RKO (cell line): ENCODE results near the gene ZNF837.
"Not testable (repeated sequence)": the region's sequence is repeated elsewhere in the genome, so short reads cannot be mapped to it uniquely, and the experiment has no call there.

ENCODE experiments used
- DNase-seq: peaks from one replicate; pipeline ENCODE4 v3.0.0-alpha.2; 2016; ENCODE audit warnings: low spot score

The ZNF837 gene

DNA sequence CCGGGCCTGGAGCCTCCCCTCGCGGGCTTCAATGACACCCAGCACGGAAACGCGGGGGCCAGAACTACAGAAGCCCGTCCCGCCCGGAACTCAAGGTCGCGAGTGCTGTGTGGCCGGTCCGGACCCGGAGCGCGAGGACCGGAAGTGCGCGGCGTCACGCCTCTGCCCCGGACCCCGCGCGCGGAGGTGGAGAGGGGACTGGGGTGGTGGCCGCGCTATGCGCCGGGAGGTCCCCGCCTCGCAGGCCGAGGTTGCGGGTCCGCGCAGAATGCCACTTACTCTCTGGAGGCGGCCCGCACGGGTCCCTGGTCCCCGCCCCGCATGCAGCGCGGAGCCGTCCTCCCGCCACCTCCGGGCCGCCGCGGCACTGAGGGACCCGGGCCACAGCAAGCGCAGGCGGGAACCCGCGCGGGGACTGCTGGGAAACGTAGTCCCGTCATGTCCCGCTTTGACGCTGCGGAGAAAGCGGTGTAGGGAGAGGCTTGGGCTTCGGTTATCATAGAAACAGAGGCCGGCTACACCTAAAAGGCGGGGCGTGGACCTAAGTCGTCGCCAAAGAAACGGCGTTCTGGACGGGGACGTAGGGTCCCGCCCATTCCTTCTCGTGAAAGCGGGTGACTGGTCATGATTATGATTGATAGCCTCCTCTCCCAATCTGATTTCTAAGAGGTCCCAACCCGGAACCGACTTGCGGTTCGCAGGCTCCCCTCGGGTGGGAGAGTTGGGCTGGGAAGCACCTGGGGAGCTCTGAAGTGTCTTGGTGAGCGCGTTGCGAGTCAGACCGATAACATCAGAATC, at the start of gene ZNF837:
Gene ZNF837 (minus strand): TSS at position 369 of the 798 bp plus-strand sequence. CDS start 11,698 bp downstream, outside the sequence.
- peak; percentile 100 for DNase-seq

DNA sequence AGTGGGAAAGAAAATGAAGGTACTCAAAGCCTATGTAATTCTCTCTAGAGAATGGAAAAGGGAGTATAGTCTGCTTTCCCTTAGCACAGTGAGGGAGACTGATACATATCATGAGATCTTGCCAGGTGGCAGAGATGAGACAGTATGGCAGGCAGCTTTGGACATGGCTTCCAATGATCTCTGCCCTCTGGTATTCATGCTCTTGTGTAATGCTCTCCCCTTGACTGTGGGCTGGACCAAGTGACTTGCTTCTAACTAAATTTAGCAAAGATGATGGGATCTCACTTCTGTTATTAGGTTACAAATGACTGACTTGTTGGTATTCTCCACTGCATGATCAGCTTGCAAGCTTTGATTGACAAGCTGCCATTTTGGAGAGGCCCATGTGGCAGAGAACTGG, 48.9 kb upstream of the ZNF837 start:
- no peak for DNase-seq

DNA sequence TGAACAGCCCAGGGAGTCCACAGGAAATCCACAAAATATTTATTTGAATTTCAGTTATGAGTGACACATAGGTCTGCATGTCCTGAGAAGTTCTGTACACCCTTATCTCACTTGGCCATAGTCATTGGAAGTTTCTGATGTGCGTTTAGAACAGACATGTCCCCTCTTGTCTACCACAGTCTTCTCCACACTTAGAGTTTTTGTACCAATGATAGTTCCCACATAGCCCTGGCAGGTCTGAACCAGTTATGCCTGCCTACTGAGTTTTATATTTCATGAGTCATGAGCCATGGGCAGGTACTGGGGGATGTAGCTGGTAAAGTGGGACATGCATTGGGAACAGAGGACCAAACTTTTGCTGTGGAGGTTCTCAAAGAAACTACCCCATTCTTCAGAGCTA, 47.8 kb upstream of the ZNF837 start:
- no peak for DNase-seq

DNA sequence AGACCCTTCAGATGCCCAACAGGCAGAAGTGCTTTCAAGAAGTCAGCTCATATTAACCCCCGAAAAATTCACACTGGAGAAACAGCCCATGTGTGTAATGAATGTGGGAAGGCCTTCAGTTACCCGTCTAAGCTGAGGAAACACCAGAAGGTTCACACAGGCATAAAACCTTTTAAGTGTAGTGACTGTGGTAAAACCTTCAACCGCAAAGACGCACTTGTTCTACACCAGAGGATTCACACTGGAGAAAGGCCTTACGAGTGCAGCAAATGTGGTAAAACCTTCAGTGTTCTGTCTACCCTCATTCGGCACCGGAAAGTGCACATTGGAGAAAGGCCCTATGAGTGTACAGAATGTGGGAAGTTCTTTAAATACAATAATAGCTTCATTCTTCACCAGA, 36.2 kb upstream of the ZNF837 start:
- no peak for DNase-seq

DNA sequence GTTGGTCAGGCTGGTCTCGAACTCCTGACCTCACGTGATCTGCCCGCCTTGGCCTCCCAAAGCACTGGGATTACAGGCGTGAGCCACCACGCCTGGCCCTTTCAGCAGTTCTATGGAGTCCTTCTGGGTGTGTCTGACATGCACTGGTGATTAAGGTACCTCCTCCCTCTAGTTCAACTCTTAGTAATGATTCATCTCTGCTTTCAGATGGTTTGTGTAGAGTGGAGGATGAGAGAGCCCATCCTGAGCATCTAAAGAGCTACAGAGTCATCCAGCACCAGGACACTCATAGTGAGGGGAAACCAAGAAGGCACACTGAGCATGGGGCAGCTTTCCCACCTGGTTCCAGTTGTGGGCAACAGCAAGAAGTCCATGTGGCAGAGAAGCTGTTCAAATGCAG, 35.8 kb upstream of the ZNF837 start:
- DNase-seq, result no peak

DNA sequence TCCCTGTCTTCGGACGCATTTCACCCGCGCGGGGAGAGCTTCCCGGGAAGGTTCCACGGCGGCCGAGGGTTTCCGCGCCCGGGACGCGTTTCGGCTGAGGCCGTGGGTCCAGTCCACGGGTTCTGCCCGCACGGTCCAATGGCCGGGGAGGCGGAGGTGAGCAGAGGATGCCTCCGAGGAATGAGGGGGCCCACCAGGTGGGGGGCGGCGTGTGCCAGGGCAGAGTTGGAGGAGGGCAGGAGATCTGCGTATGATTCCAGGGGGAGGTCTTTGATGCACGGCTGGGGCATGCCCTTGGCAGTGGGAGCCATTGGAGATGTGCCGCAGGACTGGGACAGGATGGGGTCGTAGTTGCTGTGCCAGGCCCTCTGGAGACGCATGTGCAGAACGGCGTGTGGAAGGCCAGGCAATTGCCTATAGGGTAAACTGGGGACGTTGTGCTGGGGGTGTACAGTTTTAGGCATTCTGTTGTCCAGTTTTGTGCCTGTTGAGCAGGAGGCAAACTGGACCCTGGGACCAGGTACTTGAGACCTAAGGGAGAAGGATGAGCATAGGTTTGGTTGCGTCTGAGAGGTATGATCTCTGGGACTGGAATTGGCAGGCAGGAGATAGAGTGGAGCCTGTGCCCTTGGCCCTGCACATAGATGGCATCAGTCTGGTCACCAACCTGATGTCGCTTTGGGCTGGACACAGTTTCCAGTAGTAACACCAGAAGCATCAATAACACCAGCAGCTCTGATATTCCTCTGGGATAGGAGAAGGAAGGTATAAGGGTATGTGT, 28.4 kb upstream of the ZNF837 start:
- peak; percentile 75 for DNase-seq

DNA sequence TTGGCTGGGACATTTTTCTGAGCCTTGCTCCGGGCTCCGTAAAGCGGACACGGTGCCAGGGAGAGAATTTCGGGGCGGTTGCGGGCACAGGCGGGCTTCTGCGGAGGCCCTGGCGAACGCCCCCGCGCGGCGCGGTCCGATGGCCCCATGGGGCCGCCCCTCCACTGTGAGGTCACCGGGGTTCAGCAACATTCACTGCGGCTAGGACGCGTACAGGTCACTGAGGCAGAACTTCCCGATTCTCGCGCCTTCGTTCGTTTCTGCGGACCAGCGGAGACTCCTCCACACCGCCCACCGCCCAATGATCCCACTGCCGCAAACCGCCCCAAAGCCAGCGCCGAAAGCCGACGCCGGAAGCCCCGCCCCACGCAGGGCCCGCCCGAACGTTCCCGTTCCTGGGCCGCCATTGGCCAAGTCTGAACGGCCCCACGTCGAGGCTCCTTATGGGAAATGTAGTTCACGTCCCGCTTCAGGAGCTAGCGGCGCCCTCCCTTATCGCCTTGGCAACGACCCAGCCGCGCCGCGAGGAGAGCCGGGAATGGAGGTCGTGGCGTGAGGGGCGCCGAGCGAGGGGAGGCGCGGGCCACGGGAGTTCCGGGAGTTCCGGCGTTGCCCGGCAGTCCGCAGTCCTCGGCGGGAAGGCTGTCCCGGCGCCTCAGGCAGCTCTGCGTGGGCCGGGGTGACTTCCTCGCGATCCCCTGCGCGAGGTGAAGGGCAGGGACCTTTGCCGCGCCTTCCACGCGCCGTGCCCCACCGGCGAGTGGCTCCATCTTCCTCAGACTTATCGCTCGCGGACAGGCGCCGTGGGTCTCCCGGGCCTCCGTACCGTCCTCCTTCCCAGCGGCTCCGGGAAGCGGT, 27.6 kb upstream of the ZNF837 start, which contains the start of gene ZNF584:
Gene ZNF584 (plus strand): TSS at position 498 of the 858 bp plus-strand sequence. CDS start 499 bp downstream, outside the sequence.
- DNase-seq, result peak; percentile 95

DNA sequence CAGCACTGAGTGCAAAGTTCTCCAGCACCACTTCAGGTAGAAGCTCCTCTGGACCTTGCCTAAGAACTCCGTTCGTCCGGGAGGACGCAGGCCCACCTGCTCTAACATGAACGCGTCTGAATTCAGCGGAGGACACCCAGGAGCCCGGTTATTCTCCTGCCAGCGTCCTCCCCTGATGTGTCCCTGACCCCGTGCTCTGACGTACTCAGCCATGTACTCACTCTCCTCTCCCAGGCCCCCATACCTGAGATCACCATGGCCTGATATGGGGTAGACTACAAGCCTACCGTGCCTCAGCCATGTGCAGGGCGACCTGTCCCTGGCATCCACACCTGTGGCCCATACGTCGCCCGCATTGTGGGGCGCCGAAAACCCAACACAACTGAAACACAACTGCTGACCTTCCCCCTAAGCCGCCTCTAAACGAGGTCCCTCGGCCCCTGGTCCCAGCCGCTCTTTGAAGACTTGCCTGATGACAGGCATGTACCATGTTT, 26.9 kb upstream of the ZNF837 start:
- DNase-seq, result peak; percentile 66

DNA sequence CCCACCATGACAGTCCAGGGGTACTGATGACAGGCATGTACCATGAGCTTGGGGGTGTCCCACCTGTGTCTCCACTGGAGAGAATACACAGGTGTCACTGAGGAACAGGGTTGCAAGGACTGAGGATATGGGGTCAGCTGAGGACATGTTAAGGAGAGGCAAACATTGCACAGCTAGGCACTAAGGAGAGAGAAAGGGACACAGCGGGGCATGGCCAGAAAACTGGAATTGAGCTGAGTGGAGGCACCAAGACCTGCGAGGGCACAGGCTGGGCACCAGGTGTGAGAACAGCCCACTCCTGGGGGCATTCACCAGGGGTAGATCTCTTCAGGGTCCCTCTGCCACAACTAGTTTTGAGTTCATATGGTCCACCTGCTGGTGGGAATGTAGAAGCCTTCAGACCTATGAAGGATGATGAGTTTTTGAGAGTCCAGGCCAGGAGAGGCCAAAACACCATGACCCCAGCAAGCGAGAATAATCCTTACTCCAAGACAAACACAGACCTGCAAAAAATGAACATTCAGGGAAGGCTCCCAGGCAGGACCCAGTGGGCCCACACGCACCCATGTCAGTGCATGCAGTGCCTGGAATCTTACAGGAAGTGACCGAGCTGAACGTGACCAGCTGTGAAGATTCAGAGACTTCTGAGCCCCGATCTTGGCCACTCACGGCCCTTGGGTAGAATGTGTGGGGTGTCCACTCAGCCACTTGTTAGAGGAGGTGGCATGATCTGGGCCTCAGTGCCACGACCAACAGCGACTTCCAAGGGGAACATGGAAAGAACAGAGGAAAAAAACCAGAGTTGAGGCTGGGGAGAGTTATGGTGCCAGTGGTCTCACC, 26.2 kb upstream of the ZNF837 start:
- DNase-seq, result no peak

DNA sequence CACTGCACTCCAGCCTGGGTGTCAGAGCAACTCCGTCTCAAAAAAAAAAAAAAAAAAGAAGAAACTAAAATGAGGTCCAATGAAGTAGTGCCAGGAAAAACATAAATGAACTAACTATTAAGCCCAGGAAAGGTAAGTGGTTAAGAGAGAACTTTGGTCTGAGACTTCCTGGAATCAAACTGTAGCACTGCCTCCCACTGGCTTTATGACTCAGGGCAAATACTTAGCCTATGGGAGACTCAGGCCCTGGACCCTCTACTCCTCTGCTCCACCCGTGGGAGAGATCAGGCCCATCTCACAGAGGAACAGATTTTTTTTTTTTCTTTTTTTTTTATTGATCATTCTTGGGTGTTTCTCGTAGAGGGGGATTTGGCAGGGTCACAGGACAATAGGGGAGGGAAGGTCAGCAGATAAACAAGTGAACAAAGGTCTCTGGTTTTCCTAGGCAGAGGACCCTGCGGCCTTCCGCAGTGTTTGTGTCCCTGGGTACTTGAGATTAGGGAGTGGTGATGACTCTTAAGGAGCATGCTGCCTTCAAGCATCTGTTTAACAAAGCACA, 23.2 kb upstream of the ZNF837 start:
- DNase-seq, result not testable (repeated sequence)

DNA sequence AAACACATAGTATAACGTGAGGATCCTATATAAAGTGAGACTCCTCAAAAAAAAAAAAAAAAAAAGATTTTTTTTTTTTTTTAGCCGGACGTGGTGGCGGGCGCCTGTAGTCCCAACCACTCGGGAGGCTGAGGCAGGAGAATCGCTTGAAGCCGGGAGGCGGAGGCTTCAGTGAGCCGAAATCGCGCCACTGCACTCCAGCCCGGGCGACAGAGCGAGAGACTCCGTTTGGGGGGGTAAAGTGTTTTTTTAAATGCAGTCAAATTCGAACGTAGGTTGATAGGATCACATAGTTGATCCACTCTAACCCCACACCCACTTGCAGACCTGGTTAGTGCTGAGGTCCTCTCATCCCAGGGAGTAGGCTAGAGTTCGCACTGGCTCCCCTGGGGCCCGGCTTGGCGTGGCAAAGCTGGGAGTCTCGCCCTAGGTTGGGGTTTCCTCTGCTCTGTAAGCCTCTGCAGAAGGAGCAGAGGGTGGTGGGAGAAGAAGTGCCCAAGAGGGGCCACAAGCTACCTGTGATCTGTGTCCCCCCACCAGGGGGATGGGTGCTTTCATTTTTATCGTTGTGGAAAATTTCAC, 21.1 kb upstream of the ZNF837 start:
- DNase-seq, result no peak

DNA sequence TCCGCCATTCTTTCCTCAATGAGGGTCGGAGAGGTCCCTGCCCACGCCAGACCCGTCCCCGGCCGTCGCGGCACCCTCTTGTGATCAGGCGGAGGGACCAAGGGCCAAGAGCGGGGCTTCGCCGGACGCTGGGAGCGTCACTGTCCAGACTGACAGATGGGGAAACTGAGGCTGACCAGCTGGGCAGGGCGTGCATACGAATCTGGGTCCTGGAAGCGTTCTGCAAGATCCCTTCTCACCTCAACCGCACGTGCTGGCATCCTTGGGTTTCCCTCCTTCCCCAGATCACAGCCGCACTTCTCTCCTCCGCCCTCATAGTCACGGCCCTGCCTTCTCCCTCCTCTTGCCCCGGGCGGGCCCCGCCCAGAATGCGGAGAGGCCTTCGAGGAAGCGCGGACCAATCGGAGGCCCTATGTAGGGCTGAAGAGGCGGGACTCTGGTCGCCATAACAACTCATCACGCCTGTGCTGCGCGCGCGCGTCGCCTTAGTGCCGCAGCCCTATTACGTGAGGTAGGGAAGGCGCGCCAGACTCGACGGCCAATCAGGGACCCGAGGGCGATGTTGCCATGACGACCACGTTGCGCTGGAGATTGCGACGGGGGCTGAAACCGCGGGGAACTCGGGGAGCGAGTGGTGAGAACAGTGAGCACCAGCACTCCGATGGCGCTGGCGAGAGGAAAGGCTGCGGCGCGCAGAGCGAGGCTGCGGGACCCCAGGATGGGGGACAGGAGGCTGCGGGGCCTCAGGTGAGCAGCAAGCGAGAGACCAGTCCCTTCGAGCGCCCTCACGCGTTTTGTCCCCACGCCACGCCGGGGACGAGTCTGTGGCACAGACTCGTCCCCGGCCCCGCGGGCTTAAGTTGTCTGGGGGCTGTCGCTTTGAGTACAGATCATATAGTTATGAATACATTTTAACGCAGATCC, 20.3 kb upstream of the ZNF837 start:
- peak; percentile 99 for DNase-seq

DNA sequence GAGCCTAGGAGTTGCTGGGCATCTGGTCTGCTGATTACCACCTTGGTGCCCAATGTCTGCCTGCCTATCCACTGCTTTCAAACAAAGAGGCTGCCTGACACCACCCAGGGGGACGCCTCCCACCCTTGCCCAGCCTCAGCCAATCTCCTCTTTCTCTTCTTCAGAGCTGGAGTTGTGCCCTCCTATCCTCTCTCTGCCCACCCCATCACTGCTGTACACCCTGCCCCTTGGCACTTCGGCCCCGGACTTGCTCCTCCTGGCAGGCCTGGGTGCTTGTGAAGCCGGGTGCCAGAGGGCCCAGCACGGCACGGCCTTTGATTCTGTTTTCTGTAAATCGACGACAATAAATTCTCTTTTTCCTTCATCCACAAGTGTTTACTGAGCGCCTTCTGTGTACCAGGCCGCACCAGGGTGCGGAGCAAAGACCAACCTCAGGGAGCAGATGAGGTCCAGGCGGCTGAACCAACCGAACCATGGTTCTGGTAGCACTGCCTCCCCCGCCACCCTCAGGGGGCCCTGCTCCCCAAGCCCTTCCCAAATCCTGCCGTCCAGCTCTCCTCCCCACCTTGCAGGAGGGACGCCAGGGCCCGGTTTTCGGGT, 19.6 kb upstream of the ZNF837 start:
- DNase-seq, result no peak

DNA sequence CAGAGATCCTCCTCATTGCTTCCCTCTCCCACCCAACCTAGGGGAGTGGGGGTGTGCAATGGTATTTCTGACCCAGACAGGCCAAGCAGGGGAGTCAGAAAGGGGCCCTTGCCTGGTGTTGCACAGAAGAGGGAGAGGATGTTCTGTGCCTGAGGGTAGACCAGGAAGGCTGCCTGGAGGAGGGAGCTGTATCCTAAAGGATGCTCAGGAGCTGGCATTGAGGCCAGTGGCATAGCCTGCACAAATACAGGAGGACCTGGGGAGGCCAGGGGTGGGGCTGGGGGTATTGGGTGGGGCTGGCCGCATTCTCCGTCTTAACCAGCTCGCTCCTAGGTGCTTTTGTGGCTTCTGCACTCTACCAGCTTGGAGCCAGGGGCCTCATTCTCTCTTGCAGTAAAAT, 19.1 kb upstream of the ZNF837 start:
- DNase-seq, result no peak

DNA sequence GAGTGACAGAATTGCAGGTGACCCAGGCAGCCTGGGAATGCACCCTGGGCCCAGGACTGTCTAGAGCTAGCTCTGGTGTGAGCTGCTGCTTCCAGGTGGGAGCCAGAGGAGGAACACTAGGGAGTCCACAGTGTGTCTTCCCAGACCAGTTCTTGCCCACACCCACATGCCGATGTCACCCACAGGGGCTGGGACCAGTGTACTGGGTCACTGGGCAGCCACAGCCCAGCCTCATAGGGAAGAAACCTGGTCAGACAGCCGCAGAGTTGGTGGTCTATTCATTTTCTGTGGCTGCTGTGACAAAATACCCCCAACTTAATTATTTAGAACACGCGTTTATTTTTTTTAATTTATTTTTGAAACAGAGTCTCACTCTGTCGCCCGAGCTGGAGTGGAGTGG, 17.7 kb upstream of the ZNF837 start:
- DNase-seq, result no peak

DNA sequence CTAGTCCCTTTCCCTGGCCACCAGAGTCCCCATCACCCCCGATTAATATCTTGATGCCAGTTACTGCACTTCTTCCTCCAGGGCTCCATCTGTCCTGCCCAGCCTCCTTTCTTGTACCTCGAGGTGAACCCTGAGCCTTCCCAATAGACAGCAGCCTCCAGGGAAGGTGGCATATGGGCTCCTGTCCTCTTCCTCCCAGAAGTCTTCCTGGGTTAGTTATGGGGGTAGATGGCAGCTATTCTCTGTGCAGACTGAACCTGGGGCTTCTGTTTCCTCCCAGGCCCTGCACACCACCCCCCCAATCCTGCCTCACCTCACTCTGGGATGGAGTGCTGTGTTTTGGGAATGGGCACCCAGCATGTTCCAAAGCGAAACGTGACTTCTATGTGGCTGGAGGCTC, 17.3 kb upstream of the ZNF837 start:
- no peak for DNase-seq

DNA sequence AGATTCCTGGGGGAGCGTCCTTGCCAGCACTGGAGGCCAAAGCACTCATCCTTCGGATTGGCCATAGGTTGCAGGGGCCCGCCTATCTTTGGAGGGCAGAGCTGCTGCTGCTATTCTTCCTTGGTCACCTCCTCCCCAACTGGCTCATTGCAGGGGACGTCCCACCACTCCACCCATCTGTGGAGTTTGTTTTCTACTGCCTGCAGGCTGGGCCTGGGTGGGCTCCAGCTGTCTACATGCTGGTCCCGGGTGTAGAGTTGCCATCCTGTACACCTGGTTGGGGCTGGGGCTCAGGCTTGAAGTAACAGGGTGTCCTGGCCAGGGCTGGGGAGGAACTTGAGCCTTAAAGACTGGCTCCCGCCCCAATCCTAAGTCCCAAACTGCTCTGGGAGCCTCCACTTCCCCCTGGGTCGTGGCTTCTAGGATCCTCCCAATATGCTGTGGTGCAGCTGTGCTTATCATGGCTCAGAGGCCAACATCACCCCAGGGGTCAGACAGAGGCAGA, 16.8 kb upstream of the ZNF837 start:
- no peak for DNase-seq

DNA sequence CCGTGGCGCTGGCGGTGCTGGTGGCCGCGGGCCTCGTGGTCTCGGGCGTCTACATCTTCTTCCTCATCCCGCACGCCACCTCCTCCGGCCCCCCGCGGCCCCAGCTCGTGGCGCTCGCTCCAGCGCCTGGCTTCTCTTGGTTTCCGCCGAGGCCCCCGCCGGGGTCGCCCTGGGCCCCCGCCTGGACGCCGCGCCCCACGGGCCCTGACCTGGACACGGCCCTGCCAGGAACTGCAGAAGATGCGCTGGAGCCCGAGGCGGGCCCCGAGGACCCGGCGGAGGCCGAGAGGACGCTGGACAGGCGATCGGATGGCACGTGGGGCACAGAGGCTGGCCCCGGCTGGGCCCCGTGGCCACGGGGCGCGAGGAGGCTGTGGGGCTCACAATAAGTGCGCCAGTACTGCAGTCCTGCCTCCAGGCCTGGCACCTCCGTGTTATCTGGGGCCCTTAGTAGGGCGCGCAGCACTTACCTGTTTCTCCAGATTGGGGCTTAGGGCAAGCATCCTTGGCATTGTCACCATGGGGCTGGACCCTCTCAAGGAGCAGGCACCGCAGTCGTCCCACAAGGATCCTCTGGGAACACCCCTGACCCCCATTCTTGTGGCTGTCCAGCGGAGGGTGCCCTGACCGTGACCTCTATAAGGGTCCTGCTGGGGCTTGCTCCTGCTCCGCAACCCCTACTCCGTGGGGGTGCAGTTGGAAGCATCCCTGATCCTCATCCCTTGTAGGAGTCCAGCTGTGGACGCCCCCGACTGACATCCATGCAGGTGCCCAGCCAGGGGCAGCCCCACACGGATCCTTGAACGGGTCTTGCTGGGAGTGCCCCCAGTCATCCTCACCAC, 16.1 kb upstream of the ZNF837 start:
- no peak for DNase-seq
